NCI-H1694 (cell line): ENCODE results near the gene ALDH5A1.

ENCODE experiments used
- DNase-seq: peaks from one replicate; lab custom pipeline; 2025; lab: John Stamatoyannopoulos, UW

ALDH5A1 gene

GRCh38 chr6:24494821-24495795 lies at the start of gene ALDH5A1:
TSS of gene ALDH5A1 (plus strand) at chr6:24494969. CDS start at chr6:24494997, 28 bp downstream.
- peak; percentile 39 for DNase-seq

- no peak for DNase-seq
These were observed 49.1 kb upstream of the ALDH5A1 start for GRCh38 chr6:24445704-24446103.

- DNase-seq: no peak
These were observed 48.1 kb upstream of the ALDH5A1 start for GRCh38 chr6:24446670-24447069.

GRCh38 chr6:24448396-24448795 lies 46.4 kb upstream of the ALDH5A1 start:
- DNase-seq: no peak

GRCh38 chr6:24448828-24449525 lies 45.8 kb upstream of the ALDH5A1 start:
- no peak for DNase-seq

GRCh38 chr6:24451581-24452388 lies 43.0 kb upstream of the ALDH5A1 start:
- no peak for DNase-seq

- no peak for DNase-seq
These were observed 40.8 kb upstream of the ALDH5A1 start for GRCh38 chr6:24453921-24454320.

GRCh38 chr6:24454452-24454851 lies 40.3 kb upstream of the ALDH5A1 start:
- no peak for DNase-seq

GRCh38 chr6:24455061-24455460 lies 39.7 kb upstream of the ALDH5A1 start:
- no peak for DNase-seq

GRCh38 chr6:24458134-24458533 lies 36.6 kb upstream of the ALDH5A1 start:
- no peak for DNase-seq

- DNase-seq: no peak
These were observed 35.8 kb upstream of the ALDH5A1 start for GRCh38 chr6:24458941-24459340.

- no peak for DNase-seq
These were observed 33.8 kb upstream of the ALDH5A1 start for GRCh38 chr6:24460966-24461365.

- DNase-seq: no peak
These were observed 30.3 kb upstream of the ALDH5A1 start for GRCh38 chr6:24464253-24465038.

- DNase-seq: no peak
These were observed 25.0 kb upstream of the ALDH5A1 start for GRCh38 chr6:24469811-24470210.

GRCh38 chr6:24472181-24472580 lies 22.6 kb upstream of the ALDH5A1 start:
- DNase-seq: no peak

- no peak for DNase-seq
These were observed 18.1 kb upstream of the ALDH5A1 start for GRCh38 chr6:24476631-24477030.

- DNase-seq: no peak
These were observed 17.7 kb upstream of the ALDH5A1 start for GRCh38 chr6:24477070-24477469.

- no peak for DNase-seq
These were observed 15.9 kb upstream of the ALDH5A1 start for GRCh38 chr6:24478903-24479302.

- DNase-seq: no peak
These were observed 14.1 kb upstream of the ALDH5A1 start for GRCh38 chr6:24480705-24481104.

GRCh38 chr6:24481449-24481848 lies 13.3 kb upstream of the ALDH5A1 start:
- no peak for DNase-seq

- DNase-seq: no peak
These were observed 10.0 kb upstream of the ALDH5A1 start for GRCh38 chr6:24484657-24485323.
